ENCODE results near the gene GOLGA3. TPM values are rescaled to one million over a fixed set of nuclear protein-coding genes. Genes with fewer than 3 reads are reported as not detected.
"Not testable (repeated sequence)": the region's sequence is repeated elsewhere in the genome, so short reads cannot be mapped to it uniquely, and the experiment has no call there.

The GOLGA3 gene
- total RNA-seq, 1 donor, result 104 TPM

GRCh38 chr12:132766380-132767085 is 62.1 kb downstream of the GOLGA3 start:
- DNase-seq (ENCODE audit: low read depth), result peak; percentile 16
- no peak for TF ChIP-seq CTCF (IDR thresholded peaks at IDR 0.05; ENCODE audit: insufficient read depth, low read length)
- no peak overlapping the region for H3K4me3 ChIP-seq (ENCODE audit: low read depth, low read length)

- no peak for TF ChIP-seq CTCF (IDR thresholded peaks at IDR 0.05; ENCODE audit: insufficient read depth, low read length)
- no peak overlapping the region for H3K4me3 ChIP-seq (ENCODE audit: low read depth, low read length)
- no peak for DNase-seq (ENCODE audit: low read depth)
These were observed 63.3 kb downstream of the GOLGA3 start for GRCh38 chr12:132765361-132765760.

- no peak overlapping the region for H3K4me3 ChIP-seq (ENCODE audit: low read depth, low read length)
- TF ChIP-seq CTCF (IDR thresholded peaks at IDR 0.05; ENCODE audit: insufficient read depth, low read length), result no peak
- no peak for DNase-seq (ENCODE audit: low read depth)
These were observed 64.4 kb downstream of the GOLGA3 start for GRCh38 chr12:132764231-132764630.

- peak; percentile 84 for DNase-seq (ENCODE audit: low read depth)
- peak overlapping the region; percentile 70 for H3K4me3 ChIP-seq (ENCODE audit: low read depth, low read length)
- peak; percentile 27 for TF ChIP-seq CTCF (IDR thresholded peaks at IDR 0.05; ENCODE audit: insufficient read depth, low read length)
These were observed 66.6 kb downstream of the GOLGA3 start for GRCh38 chr12:132761921-132762583.

DNA sequence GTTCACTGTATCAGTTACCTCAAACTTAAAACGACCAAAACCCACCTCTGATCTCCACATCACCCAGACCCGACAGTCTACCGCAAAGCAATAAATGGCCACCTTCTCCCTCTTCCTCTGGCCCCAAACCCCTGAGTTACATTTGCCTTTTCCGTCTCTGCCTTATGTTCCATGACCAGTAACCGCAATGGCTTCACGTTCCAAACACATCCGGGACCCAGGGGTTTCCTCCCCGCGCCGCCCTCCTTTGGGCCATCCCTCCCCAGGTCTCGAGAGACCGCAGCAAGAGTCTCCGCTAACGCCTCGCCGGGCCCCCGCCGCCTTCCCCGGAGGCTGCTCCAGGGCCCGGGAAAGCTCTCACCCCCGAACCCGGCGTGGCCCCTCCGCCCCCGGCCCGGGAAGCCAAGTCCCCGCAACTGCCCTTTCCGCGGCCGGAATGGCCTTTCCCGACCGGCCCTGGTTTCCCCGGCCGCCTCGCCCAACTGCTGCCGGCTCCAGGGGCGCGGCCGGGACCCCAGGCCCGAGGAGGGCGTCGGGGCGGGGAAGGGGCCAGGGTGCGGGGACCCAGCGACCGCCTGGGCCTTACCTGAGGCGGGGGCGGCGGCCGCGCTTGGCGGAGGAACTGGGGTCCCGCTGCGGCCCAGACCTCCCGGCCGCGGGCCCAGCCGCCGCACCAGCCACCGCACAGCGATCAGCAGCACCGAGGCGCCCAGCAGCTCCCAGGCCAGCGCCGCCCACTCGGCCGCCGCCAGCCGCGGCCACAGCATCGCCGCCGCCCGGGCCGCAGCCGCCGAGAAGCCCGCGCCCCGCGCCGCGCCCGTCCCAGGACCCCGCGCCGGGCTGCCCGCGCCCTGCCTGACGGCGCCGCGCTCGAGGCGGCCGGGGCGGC is 67.4 kb downstream of the GOLGA3 start, which contains the start of gene ANKLE2:
Gene ANKLE2, minus strand, starts transcription at position 801 of the 889 bp plus-strand sequence. Its CDS starts 34 bp downstream, at position 767.
- DNase-seq (ENCODE audit: low read depth), result peak; percentile 57
- peak within 1 kb of the TSS; percentile 86 for H3K4me3 ChIP-seq (ENCODE audit: low read depth, low read length)
- no peak for TF ChIP-seq CTCF (IDR thresholded peaks at IDR 0.05; ENCODE audit: insufficient read depth, low read length)

- DNase-seq (ENCODE audit: low read depth), result no peak
- H3K4me3 ChIP-seq (ENCODE audit: low read depth, low read length), result peak overlapping the region; percentile 13
- no peak for TF ChIP-seq CTCF (IDR thresholded peaks at IDR 0.05; ENCODE audit: insufficient read depth, low read length)
These were observed 69.3 kb downstream of the GOLGA3 start for GRCh38 chr12:132759359-132759758.

DNA sequence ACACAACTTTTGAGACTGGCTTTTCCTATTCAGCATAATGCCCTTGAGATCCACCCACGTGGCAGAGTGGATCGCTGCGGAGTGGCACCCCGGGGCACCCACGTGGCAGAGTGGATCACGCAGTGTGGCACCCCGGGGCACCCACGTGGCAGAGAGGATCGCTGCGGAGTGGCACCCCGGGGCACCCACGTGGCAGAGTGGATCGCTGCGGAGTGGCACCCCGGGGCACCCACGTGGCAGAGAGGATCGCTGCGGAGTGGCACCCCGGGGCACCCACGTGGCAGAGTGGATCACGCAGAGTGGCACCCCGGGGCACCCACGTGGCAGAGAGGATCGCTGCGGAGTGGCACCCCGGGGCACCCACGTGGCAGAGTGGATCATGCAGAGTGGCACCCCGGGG is 69.8 kb downstream of the GOLGA3 start:
- not testable (repeated sequence) for DNase-seq (ENCODE audit: low read depth)

More for the DNA sequence above, 69.8 kb downstream of the GOLGA3 start:
- H3K4me3 ChIP-seq (ENCODE audit: low read depth, low read length), result not testable (repeated sequence)

Data from fibroblast of the aortic adventitia (primary cell).